ENCODE results near the gene KLC3. TPM values are rescaled to one million over a fixed set of nuclear protein-coding genes. Genes with fewer than 3 reads are reported as not detected.
A peak's percentile ranks its signal among the peaks of the same experiment; 100 is the strongest.

KLC3 gene
- total and polyA plus RNA-seq, 11 donors, result 0.12 to 0.69 (median 0.32) TPM; not detected in 6

DNA sequence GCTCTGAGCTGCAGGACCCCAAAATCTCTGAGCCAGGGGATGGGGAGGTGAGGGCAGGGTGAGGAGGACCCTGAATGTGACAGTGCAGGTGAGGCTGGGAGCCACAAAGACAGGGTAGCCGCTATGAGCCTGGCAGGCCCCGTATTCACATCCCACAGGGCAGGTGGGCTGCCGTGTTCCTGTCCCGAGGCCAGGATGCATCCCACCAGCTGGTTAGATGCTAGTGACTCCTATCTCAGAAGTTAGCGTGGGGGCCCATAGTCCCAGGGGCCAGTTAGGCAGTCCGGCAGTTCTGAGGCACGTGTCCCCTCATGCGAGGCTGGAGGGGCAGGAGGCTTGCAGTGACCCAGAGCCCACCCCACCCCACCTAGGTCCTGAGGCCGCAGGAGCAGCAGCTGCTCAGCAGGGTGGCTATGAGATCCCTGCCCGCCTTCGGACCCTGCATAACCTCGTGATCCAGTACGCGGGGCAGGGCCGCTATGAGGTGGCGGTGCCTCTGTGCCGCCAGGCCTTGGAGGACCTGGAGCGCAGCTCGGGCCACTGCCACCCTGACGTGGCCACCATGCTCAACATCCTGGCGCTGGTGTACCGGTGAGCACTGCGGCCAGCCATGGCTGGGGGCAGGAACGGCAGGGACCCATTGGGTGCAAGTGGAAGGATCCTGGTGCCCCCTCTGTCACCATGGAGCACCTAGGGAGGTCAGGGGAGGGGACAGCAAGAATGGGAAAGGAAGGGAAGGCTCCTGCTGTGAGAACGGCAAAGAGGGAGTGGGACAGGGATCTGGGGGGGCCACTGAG is 7.2 kb downstream of the KLC3 start:
- peaks cover 0 to 21% (median 10%) of the 10 kb centered on the region in 9 donors for H3K36me3 ChIP-seq
- H3K27me3 ChIP-seq, result peaks cover 0 to 24% (median 7%) of the 10 kb centered on the region in 9 donors
- H3K9me3 ChIP-seq, result no peaks in the 10 kb centered on the region
- H3K4me3 ChIP-seq, result no peak overlapping the region
- intact Hi-C loops (cut with DNase I), result loop anchor here in 1 of 10 donors (10.0 kb wide), 2 partner anchors 153 to 443 kb away; partner anchors contain the start of gene APOE
- no peaks in the 10 kb centered on the region for H3K4me1 ChIP-seq
- TF ChIP-seq POLR2A (IDR thresholded peaks at IDR 0.05), result no peak
- WGBS, 4 donors, result 64 to 72% (median 71%) methylated on average over 15 to 25 of the region's 25 CpGs
- DNase-seq (no peak), ATAC-seq (peak in 1 of 4 donors; percentile 15)
- H3K27ac ChIP-seq, result no peak overlapping the region

DNA sequence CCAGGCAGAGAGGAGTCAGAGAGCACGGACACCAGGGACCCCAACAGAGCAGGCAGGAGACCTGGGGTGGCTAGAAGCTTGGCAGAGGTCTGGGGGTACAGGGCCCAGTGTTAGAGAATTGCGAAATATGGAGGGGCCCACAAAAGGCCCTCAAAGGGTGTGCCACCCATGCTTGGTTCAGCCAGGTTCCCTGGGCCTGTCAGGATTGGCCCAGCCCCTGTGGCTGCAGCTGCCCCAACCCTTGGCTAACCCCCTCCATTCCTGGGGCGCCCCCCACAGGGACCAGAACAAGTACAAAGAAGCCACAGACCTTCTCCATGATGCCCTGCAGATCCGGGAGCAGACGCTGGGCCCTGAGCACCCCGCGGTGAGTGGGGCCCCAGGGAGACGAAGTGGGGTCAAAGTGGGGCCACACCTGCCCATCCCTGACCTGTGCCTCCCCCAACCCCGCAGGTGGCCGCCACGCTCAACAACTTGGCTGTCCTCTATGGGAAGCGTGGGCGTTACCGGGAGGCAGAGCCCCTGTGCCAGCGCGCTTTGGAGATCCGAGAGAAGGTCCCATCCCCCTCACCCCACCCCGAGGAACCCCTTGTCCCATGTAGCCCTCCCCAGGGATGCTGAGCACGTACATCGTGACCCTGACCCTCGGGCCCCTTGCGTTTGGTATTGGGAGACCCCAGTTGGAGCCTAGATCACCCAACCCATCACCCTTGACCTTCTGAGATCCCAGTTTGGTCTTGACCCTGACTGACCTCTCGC is 8.0 kb downstream of the KLC3 start:
- no peak for TF ChIP-seq POLR2A (IDR thresholded peaks at IDR 0.05)
- TF ChIP-seq, protein P1, sequence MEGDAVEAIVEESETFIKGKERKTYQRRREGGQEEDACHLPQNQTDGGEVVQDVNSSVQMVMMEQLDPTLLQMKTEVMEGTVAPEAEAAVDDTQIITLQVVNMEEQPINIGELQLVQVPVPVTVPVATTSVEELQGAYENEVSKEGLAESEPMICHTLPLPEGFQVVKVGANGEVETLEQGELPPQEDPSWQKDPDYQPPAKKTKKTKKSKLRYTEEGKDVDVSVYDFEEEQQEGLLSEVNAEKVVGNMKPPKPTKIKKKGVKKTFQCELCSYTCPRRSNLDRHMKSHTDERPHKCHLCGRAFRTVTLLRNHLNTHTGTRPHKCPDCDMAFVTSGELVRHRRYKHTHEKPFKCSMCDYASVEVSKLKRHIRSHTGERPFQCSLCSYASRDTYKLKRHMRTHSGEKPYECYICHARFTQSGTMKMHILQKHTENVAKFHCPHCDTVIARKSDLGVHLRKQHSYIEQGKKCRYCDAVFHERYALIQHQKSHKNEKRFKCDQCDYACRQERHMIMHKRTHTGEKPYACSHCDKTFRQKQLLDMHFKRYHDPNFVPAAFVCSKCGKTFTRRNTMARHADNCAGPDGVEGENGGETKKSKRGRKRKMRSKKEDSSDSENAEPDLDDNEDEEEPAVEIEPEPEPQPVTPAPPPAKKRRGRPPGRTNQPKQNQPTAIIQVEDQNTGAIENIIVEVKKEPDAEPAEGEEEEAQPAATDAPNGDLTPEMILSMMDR (IDR thresholded peaks at IDR 0.05), result no peak
- intact Hi-C loops (cut with DNase I), result loop anchor here in 1 of 10 donors (10.0 kb wide), 2 partner anchors 154 to 444 kb away; partner anchors contain the start of gene APOE
- H3K27me3 ChIP-seq, result peaks cover 0 to 24% (median 7%) of the 10 kb centered on the region in 9 donors
- H3K36me3 ChIP-seq, result peaks cover 0 to 28% (median 16%) of the 10 kb centered on the region in 9 donors
- H3K4me3 ChIP-seq, result no peak overlapping the region
- no peaks in the 10 kb centered on the region for H3K4me1 ChIP-seq
- ATAC-seq, result no peak
- no peak overlapping the region for H3K27ac ChIP-seq
- no peaks in the 10 kb centered on the region for H3K9me3 ChIP-seq
- 75 to 81% (median 78%) methylated on average over 9 to 23 of the region's 23 CpGs for WGBS, 4 donors
- no peak for DNase-seq

DNA sequence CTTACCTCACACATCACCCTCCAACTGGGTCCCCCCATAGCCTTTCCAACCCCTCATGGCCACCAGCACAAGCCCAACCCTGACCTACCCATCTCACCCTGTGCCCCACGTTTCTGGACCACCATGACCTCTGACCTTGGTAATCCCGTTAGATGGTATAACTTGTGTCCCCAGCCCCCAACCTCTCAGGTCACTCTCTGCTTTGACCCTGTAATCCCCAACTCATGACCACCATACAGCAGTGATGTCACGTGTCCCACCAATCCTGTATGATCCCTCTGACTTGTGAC is 8.5 kb downstream of the KLC3 start:
- peaks cover 0 to 32% (median 18%) of the 10 kb centered on the region in 9 donors for H3K36me3 ChIP-seq
- no peak for TF ChIP-seq POLR2A (IDR thresholded peaks at IDR 0.05)
- TF ChIP-seq, protein P1 (IDR thresholded peaks at IDR 0.05), result no peak
- no peaks in the 10 kb centered on the region for H3K9me3 ChIP-seq
- H3K27ac ChIP-seq, result no peak overlapping the region
- DNase-seq (no peak), ATAC-seq (no peak)
- intact Hi-C loops (cut with DNase I), result loop anchor here in 1 of 10 donors (10.0 kb wide), 2 partner anchors 154 to 444 kb away; partner anchors contain the start of gene APOE
- H3K4me1 ChIP-seq, result no peaks in the 10 kb centered on the region
- 51 to 76% (median 69%) methylated on average over 3 of the region's 3 CpGs for WGBS, 4 donors
- H3K4me3 ChIP-seq, result no peak overlapping the region
- H3K27me3 ChIP-seq, result peaks cover 0 to 24% (median 7%) of the 10 kb centered on the region in 9 donors

DNA sequence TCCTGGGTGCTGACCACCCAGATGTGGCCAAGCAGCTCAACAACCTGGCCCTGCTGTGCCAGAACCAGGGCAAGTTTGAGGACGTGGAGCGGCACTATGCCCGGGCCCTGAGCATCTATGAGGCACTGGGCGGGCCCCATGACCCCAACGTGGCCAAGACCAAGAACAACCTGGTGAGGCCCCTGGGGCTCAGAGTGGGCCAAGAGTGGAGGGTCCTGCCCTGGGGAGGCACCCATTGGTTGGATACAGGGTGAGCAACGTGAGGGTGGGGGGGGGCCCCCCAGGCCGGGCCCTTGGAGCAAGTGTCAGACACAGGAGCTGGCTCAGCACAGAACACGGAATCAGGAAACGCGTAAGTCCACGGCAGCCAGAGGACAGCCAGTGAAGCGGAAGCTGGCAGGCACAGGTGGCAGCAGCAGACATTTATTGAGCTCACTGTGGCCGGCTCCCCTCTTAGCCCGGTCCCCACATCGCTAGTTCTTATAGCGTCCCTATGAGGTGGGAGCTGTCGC is 8.9 kb downstream of the KLC3 start:
- Histone ChIP-seq H3K27ac (no peak overlapping the region), H3K9me3 (no peaks in the 10 kb centered on the region), H3K27me3 (peaks cover 0 to 24% (median 7%) of the 10 kb centered on the region in 9 donors), H3K4me3 (no peak overlapping the region), H3K36me3 (peaks cover 0 to 37% (median 22%) of the 10 kb centered on the region in 9 donors), H3K4me1 (no peaks in the 10 kb centered on the region)
- DNase-seq (no peak), ATAC-seq (no peak)
- 87 to 89% (median 89%) methylated on average over 12 to 17 of the region's 17 CpGs for WGBS, 4 donors
- intact Hi-C loops (cut with DNase I), result loop anchor here in 1 of 10 donors (10.0 kb wide), 2 partner anchors 155 to 445 kb away; partner anchors contain the start of gene APOE
- TF ChIP-seq POLR2A (IDR thresholded peaks at IDR 0.05), result no peak
- TF ChIP-seq, protein P1 (IDR thresholded peaks at IDR 0.05), result no peak
